Stimulated activated naive CD4-positive, alpha-beta T cell treated with Interleukin-2 at 50 U/mL for 16 hours (primary cell): Measurements from ENCODE around the gene ARFGAP1.
"Not testable (repeated sequence)": the region's sequence is repeated elsewhere in the genome, so short reads cannot be mapped to it uniquely, and the experiment has no call there.

Source experiments
- DNase-seq: peaks from one replicate; lab custom pipeline; 2025; lab: John Stamatoyannopoulos, UW

Gene ARFGAP1

DNA sequence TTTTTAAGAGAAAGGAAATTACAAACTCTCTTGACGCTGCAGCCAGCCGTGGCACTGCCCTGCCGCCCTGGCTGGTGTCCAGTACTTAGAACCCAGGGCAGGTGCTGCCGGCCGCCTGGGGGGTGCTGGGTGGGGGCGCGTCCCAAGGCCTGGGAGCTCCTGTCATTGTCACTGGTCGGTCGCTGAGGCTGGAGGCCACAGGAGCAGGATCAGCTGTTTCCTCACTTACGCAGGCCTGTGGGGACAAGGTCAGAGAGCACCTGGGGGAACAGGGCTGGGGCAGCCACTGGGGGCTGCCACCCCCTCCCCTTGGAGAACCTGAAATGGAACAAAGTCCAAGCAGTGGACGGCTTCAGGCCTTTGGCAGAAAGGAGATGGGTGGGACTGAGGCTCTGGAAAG, 31.3 kb upstream of the ARFGAP1 start:
- DNase-seq: no peak

DNA sequence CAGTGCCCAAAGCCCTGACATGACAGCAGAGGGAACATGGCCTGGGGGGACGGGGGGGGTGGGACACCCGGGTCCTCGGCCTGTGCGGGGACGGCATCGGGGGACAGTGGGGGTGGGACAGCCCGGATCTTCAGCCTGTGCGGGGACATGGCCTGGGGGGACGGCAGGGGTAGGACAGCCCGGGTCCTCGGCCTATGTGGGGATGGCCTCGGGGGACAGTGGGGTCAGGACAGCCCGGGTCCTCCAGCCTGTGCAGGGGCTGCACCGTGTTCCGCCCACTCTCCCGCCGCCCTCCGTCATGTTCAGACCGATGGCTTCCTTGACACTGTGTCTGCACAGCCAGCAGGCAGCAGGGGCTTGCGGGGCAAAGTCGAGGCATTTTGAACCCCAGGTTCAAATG, 29.9 kb upstream of the ARFGAP1 start:
- DNase-seq: no peak

DNA sequence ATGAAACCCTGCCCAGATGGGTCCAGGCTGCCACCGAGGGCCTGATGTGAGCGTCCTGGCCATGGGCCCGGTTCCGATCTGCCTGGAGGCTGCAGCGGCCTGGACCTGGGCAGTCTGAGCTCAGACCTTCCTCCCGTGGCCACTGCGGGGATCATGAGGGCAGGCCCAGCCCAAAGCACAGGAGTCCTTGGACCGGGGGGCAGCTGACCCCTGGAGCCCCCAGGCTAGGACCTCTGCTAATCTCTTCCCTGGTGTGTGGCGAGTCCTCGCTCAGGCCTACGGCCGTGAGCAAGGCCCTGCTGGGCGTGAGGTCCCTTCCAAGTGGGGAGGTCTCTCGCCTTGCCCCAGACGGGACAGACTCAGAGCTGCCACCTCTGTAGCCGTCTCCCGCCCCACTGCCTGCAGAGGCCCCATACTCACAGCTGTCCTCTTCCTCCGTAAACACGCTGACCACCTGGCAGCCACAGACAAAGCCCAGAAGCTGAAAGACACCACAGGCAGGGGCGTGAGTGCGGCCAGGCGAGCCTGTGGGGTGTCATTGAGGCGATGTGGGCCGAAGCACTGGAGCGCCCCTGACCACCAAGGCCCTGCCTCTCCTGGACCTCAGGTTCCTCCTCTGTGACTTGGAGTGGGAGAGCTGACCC, 28.9 kb upstream of the ARFGAP1 start:
- DNase-seq: no peak

DNA sequence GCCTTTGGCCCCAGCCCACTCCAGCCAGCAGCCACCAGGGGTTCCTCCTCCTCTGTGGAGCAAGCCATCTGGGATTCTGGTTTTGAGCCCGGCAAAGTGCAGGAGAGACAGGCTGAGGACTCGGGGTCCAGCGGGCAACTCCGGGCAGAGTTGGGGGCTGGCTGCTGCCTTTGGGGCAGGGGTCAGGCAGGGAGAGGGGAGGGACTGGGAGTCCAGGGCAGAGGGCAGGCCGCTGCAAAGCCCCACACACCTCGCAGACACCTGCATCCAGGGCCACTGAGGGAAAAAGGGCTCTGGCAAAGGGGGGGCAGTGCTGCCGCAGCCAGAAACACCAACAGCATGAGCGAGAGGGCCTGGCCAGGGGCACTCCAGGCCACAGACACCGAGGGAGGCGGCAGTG, 28.1 kb upstream of the ARFGAP1 start:
- no peak for DNase-seq

DNA sequence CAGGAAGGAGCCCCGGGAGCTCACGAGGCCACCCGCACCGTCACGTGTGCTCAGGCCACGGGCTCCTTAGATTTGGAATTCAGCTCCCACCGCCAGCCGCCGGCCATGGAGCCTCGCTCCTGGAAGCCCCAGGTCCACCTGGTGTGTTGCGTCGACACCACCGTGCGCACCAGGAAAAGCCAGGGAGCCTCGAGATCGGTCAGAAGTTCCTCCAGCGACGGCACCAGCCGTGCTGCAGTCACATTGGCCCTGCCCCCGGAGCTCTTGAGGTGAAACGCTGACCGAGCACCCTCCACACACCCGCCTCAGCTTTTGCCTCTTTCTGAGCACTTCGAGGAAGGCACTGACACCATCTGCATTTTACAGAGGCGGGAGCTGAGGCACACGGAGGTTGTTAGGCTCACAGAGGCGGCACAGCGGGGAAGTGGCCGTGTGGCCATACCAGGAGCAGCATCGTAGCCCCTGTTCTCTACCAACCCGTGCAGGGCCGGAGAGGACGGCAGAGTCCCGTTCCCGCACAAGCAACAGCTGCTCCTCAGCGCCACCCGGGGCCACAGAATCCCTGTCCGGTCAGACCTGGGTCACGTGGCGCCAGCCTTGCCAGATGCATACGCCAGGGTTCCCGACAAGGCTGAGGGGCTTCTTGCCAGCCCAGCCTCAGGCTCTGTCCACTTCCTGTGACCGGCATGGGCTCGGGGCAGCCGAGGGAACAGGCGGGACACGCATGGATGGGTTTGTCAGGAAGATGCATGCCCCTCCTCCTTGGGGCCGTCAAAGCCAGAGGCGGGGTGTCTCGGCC, 25.9 kb upstream of the ARFGAP1 start:
- DNase-seq: no peak

DNA sequence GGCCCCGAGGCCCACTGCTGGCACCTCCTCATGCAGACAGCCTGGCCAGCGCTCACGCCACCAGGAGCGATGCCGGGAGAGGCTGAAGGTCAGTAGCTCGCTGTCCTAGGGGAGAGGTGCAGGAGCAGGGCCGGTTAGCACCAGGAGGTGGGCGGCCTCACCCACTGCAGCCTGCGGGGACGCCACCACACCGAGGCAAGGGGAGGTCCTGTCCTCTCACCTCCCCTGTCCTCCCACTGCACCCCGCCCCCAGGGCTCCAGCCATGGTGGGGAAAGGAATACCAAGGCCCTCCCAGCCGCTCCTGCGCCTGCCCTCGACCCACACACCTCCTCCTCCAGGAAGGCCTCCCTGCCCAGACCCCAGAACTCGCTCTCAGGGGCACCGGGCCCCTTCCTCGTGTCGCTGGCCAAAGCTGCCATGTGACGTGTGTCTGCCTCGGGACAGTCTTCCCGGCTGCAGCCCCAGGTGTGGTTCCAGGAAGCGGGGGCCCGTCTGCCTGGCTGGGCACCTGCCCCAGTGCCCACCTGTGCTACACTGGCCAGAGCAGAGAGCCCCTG, 24.9 kb upstream of the ARFGAP1 start:
- DNase-seq: no peak

DNA sequence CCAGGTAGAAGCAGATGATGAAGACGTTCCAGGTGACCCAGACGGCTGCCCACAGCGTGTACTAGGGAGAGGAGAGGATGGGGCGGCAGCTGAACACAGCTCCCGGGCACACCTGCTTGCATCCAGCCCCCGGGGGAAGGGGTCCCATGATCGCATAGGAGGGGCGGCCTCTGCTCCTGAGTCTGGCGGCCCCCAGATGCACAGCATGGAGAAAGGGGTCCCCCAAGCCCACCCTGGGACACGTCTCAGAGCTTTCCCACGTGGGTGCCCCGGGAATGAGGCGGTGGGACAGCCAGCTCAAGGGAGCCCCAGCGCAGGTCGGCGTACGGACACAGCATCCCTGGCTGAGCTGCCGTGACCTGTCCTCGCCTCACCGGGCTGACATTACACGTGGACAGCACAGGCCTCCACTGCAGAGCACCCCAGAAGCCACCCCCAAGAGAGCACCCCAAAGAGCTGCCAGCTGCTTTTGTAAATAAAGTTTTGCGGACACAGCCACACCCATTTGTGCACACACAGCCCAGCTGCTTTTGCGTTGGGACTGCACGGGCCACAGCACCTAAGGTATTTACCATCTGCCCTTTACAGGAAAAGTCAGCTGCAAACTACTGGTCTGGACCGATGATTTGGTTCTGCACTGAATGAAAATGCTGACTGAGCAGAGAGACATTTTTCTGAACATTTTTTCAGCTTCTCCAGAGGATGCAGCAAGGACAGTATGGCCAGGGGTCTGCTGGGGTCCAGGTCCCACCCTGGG, 23.6 kb upstream of the ARFGAP1 start:
- no peak for DNase-seq

DNA sequence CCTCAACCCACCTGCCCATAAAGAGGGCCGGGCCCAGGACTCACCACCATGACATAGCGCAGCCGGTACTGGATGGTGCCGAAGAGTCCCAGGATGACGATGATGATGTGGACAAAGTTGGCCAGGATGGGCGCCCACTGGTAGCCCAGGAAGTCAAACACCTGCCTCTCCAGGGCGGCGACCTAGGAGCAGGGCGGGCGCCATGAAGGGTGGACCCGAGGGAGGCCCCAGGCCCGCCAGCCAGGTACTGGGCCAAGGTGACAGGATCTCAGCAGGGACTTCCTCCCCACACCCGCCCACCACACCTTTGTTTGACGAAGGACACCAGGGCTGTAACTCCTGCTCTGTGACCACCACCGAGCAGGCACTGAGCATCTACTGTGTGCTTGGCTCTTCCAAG, 22.7 kb upstream of the ARFGAP1 start:
- no peak for DNase-seq

DNA sequence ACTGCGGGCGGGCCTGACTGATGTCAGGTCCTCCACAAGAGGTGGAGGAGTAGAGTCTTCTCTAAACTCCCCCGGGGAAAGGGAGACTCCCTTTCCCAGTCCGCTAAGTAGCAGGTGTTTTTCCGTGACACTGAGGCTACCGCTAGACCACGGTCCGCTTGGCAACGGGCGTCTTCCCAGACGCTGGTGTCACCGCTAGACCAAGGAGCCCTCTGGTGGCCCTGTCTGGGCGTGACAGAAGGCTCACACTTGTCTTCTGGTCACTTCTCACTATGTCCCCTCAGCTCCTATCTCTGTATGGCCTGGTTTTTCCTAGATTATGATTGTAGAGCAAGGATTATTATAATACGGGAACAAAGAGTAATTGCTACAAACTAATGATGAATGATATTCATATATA, 21.3 kb upstream of the ARFGAP1 start:
- not testable (repeated sequence) for DNase-seq

DNA sequence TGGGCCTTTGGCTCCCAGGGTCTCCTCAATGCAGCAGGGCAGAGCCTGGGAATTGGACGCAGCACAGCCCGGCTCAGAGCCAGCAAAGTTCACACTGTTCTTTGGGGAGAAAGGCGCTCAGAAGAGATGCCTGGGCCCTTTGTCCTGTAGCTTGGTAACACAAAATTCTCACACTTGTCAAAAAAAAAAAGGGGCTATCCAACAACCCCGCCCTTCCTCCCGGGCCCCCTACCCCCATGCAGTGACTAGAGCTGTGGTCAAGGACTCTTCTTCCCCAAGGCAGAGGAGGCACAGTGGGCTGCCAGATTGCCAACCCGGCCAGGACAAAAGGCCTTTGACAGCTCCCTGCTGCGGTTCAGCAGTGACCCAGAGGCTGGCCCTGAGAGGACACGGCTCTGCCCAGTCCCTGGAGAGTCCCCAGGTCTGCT, 20.3 kb upstream of the ARFGAP1 start:
- no peak for DNase-seq

DNA sequence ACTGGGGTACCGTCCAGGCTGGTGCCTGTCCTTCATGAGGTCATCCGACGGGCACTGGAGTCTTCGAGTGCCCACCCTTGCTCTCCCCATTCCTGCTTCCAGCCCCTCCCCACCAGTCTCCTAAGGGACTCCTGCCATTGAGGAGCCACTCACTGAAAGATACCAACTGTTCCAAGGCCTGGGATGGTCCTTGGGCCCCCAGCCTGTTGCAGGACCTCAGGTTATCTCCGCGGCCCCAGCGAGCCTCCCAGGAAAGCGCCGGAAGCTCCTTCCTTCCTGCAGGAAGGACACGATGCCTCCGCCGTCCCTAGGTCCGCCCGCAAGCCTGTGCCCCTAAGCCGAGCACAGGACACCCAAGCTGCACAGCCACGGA, 19.6 kb upstream of the ARFGAP1 start:
- no peak for DNase-seq

DNA sequence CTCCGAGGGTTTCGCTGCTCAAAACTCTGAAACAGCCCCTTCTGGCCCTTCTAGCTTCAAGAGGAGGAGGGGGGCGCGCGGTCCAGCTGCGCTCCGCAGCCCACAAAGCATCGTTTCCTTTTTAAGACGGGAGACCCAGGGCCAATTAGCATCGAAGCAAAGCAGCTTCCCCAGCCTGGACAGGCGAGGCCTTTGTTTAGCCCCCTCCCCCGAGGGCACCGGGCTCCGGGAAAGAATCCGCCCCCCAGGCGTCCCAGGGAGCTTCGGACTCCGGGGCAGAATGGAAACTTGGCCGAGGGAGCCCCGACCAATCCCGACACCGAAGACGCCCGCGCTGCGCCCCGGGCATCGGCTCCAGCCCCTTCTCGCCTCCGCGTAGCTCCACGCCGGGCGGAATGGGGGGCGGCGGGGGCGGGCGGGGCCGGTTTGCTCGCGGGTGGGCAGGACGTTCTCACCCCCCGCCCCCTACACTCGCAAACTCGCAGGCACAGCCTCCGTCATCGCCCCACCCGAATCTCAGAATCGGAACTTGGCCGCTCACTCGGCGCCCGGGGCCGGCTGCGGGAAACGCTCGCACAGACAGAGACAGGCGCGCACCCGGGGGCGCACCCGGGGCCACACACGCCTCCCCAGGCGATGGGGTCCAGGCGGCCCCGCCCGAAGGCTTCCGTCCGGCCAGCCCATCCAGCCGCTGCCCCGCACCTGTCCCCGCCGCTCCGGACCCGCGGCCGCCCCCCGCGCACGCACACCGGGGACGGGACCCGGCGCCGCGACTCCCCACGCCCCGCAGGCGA, 19.0 kb upstream of the ARFGAP1 start:
- no peak for DNase-seq

DNA sequence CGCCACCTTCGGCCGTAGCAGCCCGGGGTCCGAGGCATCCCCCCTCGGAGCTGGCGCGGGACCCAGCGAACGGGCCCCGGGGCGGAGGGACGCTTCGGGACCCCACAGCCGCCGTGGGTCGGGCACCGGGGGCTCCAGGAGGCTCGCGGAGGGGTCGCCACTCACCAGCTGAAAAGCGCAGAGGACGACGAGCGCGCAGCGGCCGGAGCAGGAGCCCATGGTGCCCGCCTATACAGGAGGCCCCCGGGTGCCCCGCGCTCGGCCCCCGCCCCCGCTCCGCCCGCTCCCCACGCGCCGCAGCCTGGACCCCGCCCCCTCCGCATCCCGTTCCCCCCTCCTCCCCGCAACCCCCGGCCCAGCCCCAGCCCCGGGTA, 18.4 kb upstream of the ARFGAP1 start, which contains the start of gene NKAIN4:
TSS of gene NKAIN4 (minus strand) at position 232 of the 374 bp plus-strand sequence. CDS start at position 219, 13 bp downstream.
- DNase-seq: no peak

DNA sequence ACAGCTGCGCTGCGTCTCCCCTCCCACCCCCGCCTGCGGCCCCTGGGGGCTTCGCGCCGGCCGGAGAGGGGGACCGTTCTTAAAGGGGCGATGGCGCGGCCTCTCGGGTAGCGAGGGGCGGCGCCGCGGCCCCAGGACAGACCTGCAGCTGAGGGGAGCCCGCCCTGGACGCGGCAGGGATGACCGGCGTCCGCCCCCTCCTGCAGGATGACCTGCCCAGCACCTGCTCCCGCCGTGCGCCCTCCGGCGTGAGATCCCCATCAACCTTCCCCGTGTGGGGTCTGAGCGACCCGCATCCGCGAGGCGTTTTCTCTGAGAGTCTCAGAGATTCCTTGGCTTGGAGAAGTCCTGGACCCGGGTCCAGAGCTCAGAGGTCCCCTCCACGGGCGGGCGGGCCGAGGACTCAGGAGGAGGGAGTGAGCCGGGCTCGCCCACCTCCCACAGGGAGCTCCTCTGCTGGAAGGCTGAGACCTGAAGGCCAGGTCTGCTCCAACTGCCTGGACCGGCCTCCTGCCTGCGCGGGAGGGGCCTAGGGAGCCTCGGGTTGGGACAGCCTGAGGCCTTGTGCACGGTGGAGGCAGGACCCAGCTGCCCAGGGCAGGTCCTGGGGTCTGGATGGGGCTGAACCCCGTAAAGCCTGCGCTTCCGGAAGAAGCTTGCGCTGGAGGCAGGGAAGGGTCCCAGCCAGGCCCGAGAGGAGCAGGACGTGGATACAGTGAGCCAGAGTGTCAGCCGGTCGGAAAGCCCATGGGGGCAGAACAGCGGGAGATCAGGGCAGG, 17.8 kb upstream of the ARFGAP1 start:
- no peak for DNase-seq

DNA sequence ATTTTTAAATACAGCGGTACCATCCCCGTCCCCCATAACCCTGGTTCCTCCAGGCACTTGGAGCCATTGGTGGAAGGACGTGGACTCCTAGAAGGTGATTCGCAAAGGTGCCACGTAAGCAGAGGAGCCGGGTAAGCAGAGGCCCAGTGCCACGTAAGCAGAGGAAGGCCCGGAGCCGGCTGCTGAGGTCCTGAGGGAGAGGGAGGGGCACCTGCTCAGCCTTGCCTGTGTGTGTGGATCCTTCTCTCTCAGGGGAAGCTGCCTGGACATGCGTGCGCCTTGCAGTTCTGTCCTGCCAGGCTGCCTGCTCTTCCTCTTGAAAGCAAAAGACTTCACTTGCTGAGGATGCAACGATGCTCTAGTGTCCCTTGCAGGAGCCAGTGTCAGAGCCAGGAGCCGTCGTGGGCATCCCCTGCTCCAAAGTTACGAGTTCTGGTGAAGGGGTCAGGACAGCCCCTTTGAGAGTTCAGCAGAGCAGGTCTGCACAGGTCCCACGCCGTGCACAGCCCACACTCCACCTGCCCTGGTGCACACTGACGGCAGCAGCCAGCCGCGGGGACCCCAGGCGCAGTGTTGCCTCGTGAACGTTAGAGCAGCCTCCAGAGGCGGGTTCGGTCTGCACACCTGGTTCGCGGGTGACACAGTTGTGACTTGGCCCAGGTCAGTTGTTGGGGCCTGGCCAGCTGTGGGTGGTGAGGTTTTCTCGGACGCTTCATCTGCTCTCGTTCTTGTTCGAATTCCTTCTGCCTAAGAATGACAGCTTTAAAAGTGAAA, 16.5 kb upstream of the ARFGAP1 start:
- no peak for DNase-seq

DNA sequence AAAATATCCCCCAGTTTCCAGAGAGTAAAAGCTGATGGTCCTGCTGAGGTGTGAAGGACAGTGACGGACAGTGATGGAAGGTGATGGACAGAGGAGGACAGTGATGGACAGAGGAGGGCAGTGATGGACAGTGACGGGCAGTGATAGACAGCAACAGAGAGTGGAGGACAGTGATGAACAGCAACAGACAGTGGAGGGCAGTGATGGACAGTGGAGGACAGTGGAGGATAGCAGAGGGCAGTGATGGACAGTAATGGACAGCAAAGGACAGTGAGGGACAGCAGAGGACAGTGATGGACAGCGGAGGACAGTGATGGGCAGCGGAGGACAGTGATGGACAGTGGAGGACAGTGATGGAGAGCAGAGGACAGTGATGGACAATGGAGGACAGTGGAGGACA, 15.7 kb upstream of the ARFGAP1 start:
- no peak for DNase-seq

DNA sequence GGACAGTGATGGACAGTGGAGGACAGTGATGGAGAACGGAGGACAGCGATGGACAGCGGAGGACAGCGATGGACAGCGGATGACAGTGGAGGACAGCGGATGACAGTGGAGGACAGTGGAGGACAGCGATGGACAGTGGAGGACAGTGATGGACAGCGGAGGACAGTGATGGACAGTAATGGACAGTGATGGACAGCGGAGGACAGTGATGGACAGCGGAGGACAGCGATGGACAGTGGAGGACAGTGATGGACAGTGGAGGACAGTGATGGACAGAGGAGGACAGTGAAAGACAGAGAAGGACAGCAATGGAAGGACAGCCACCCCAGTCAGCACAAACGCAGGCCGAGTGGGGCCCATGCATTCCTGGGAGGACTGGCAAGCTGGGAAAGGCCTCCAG, 15.0 kb upstream of the ARFGAP1 start:
- no peak for DNase-seq

DNA sequence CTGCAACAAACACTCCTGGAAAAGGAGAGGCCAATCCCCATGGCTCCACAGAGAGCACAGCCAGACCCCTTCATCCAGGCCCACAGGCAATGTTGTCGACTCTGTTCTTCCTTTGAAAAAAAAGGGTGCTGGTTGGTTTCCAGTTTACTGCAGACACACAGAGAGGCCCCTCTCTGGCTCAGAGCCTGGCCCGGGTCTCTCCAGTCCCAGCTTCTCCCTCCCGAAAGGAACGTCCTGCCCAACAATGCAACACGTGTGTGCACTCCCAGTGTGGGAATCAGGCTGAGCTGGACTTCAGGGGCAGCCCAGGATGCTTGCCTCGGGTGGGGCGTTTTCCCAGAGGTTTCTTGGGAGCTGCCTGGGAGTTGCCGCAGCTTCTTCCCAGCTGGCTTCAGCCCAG, 13.8 kb upstream of the ARFGAP1 start:
- no peak for DNase-seq

DNA sequence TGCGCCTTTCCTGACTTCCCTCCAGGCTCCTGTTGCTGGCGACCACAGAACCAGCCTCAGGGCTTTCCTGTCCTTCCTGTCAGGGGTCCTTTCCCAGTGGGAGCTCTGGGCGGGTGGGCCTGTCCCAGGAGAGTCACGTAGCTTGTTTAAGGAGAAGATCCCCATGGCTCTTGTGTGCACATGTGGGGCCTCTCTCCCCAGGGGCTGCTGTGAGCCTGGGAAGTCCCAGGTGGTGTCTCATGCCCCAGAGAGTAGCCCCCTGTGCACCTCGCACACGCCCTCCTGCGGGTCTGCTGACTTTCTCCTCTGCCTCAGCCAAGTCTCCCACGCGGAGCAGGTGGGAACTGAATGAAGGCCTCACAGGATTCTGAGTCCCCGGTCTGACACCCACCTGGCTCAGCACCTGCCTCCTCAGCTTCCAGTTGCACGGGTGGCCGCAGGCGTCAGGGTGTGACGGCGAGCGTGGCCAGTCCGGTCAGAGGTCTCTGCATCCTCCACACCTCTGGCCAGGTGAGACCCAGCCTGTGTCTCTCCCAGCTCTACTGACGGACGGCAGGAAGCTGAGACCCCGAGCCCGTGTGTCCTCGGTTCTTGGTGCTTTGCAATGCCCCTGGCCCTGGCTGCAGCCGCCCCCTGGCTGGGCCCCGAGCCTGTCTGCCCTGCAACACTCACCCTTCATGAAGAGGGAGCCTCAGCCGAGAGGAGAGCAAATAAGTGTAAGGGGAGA, 12.7 kb upstream of the ARFGAP1 start:
- no peak for DNase-seq

DNA sequence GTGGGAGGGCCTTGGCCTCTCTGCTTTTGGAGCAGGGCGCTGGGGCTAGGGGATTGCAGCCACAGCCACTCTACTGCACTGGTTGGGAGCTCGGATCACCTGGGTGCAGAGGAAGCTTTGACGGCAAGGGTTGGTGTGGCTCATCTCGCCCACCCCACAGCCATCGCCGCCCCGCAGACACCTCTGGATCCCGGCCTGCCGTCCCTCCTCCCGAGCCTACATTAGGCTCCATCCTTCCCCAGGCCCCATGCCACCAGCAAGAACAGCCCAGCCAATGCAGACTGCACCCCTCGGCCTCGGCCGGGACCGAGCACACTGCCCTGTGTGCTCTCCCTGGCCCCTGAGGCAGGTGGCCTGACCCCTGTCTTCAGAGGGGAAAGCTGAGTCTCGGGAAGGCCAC, 12.1 kb upstream of the ARFGAP1 start:
- no peak for DNase-seq
